Measurements from ENCODE around the gene SF3A1. TPM values are rescaled to one million over a fixed set of nuclear protein-coding genes. Genes with fewer than 3 reads are reported as not detected.

The SF3A1 gene
- total and polyA plus RNA-seq, 2 of the 8 experiments (the other 6 are each of a cell fraction or from before 2014, with no cell fraction given) = 27.8 to 285 TPM

DNA sequence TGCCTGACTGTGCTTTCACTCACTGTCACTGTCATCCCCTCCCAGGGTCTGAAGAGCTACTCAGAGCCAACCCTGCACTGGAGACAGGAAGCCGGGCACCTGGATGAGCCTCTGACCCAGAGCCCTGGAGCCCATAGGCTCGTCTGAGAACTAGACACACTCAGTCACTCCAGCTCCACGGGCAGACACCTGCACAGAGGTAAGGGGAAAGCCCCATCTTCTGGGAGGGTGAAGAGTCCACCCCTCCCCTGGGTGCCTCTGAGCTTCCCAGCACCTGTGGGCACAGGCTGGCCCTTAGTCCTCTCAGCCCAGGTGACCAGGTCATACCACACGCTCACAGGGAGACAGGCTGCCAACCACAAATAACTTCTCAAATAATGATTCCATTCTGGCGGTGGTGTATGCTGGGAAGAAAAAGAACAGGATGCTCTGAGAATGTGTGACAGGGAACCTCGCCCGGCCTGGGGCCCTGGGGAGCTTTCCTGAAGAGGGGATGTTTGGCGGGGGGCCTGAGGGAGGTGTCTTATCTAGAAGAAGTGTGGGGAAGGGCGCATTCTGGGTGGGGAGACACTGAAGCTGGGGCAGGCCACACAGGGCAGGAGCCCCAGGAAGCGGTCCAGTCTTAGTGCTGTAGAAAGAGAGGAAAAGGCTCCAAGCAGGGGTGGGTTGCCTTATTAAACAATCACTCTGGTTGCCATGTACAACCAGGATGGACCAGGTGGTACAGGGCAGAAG, 5.4 kb upstream of the SF3A1 start:
- H4K8ac ChIP-seq (ENCODE audit: extremely low read depth, insufficient read depth, low read length) = no peak overlapping the region
- H3K79me2 ChIP-seq (ENCODE audit: control insufficient read depth in 1 of 2, insufficient read depth in 2 of 2, low read length in 2 of 2) = 0 out of 4 replicates have a peak, but pooled peaks cover 0 to 3% of the 10 kb centered on the region in 2 experiments
- H4K91ac ChIP-seq (replicated peaks; ENCODE audit: insufficient read length, low read length) = peak overlapping the region; percentile 25
- peak overlapping the region in 1 of 2 experiments; percentile 29; a peak in 1 of 4 replicates for H3K4me2 ChIP-seq (ENCODE audit: insufficient read depth in 1 of 2, low read depth in 2 of 2, low read length in 2 of 2)
- H2BK20ac ChIP-seq (ENCODE audit: low read length) = peak overlapping the region; percentile 93; the same call in 1 of the 2 replicates
- 0 out of 2 replicates have a peak overlapping the region, but pooled peaks have one; percentile 48 for H2AK5ac ChIP-seq (ENCODE audit: low read depth, low read length)
- no peak for TF ChIP-seq GTF2F1 (IDR thresholded peaks at IDR 0.05; ENCODE audit: borderline replicate concordance, low read depth, low read length)
- no peak for TF ChIP-seq EGR1 (IDR thresholded peaks at IDR 0.05; ENCODE audit: borderline replicate concordance, low read depth, low read length)
- TF ChIP-seq SIN3A (conservative IDR thresholded peaks at IDR 0.05 in 1 of 2, IDR thresholded peaks at IDR 0.05 in 1 of 2; ENCODE audit: low read depth in 1 of 2, low read length in 2 of 2) = no peak
- no peak for TF ChIP-seq POLR2A (IDR thresholded peaks at IDR 0.05; ENCODE audit: control extremely low read depth in 1 of 2, low read depth in 2 of 2, low read length in 2 of 2)
- TF ChIP-seq, protein P1, sequence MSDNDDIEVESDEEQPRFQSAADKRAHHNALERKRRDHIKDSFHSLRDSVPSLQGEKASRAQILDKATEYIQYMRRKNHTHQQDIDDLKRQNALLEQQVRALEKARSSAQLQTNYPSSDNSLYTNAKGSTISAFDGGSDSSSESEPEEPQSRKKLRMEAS (IDR thresholded peaks at IDR 0.05) = no peak
- no peak for TF ChIP-seq NANOG (IDR thresholded peaks at IDR 0.05; ENCODE audit: insufficient read depth, low read depth, low read length, poor library complexity, severe bottlenecking)
- TF ChIP-seq EP300 (IDR thresholded peaks at IDR 0.05; ENCODE audit: borderline replicate concordance in 1 of 2, low read depth in 2 of 2, low read length in 2 of 2) = no peak
- TF ChIP-seq POU5F1 (IDR thresholded peaks at IDR 0.05; ENCODE audit: low read depth, low read length) = no peak
- TF ChIP-seq FOSL1 (IDR thresholded peaks at IDR 0.05; ENCODE audit: insufficient read depth, low read depth, low read length) = no peak
- no peak for TF ChIP-seq BACH1 (IDR thresholded peaks at IDR 0.05; ENCODE audit: low read length)
- no peak overlapping the region for H3K18ac ChIP-seq (ENCODE audit: extremely low read depth, low read length)
- no peak overlapping the region for H3K56ac ChIP-seq (replicated peaks; ENCODE audit: insufficient read length, low read depth, low read length)
- ChIA-PET CTCF (ENCODE audit: partially characterized antibody) (interaction anchor here (0.7 to 1.6 kb wide), 8 partner anchors 10 to 518 kb away, joined by 3 to 4 read pairs (median 3); partner anchors contain the start of gene SEC14L2), POLR2A (ENCODE audit: partially characterized antibody) (interaction anchor here (1.5 to 11.5 kb wide), 3 partner anchors 8 to 29 kb away, joined by 4 to 129 read pairs (median 5); no protein-coding TSS in a partner anchor)
- H3K79me1 ChIP-seq (ENCODE audit: low read depth, low read length) = peaks cover 6% of the 10 kb centered on the region; the same call in 1 of the 2 replicates
- H2BK15ac ChIP-seq (ENCODE audit: low read length) = peak overlapping the region; percentile 31; the same call in 1 of the 2 replicates
- no peak overlapping the region for H3K4me3 ChIP-seq (ENCODE audit: extremely low read depth in 1 of 4, insufficient read depth in 2 of 4, low read depth in 3 of 4, low read length in 4 of 4)
- peaks cover 0 to 3% (median 1%) of the 10 kb centered on the region in 4 experiments; a peak in 3 of 8 replicates for H3K36me3 ChIP-seq (ENCODE audit: control insufficient read depth in 2 of 4, insufficient read depth in 4 of 4, low read length in 3 of 4)
- H2AFZ ChIP-seq (ENCODE audit: low read length) = no peak overlapping the region
- no peak overlapping the region for H4K5ac ChIP-seq (ENCODE audit: insufficient read length, low read depth, low read length)
- peak overlapping the region; percentile 76 for H2BK5ac ChIP-seq (ENCODE audit: low read depth, low read length)
- no peaks in the 10 kb centered on the region for H3K9me3 ChIP-seq (ENCODE audit: insufficient read depth in 2 of 2, low read depth in 1 of 2, low read length in 1 of 2)
- no peak overlapping the region for H3K14ac ChIP-seq (ENCODE audit: insufficient read length)
- no peak for DNase-seq (ENCODE audit: low read depth in 1 of 2, low spot score in 2 of 2)
- H3K23me2 ChIP-seq (ENCODE audit: low read depth, low read length) = peaks cover 2% of the 10 kb centered on the region; the same call in 1 of the 2 replicates
- no peak for FAIRE-seq
- H3K23ac ChIP-seq (ENCODE audit: insufficient read length) = no peak overlapping the region
- no peak overlapping the region for H3K4ac ChIP-seq (replicated peaks; ENCODE audit: insufficient read length, low read depth, low read length)
- no peak overlapping the region; the same call in 1 of the 2 replicates for H3K27ac ChIP-seq (ENCODE audit: low read depth, low read length)
- no peaks in the 10 kb centered on the region for H3K27me3 ChIP-seq (replicated peaks in 1 of 4; ENCODE audit: control insufficient read depth in 3 of 4, extremely low read depth in 1 of 4, insufficient read depth in 3 of 4, low read length in 3 of 4)
- H3K9ac ChIP-seq (replicated peaks in 1 of 4; ENCODE audit: extremely low read depth in 1 of 4, low read depth in 3 of 4, low read length in 3 of 4) = no peak overlapping the region
- H2BK12ac ChIP-seq (ENCODE audit: low read depth, low read length) = peak overlapping the region; percentile 75; the same call in 1 of the 2 replicates
- peaks cover 0 to 15% (median 11%) of the 10 kb centered on the region in 4 experiments; a peak in 5 of 7 replicates for H3K4me1 ChIP-seq (replicated peaks in 1 of 4; ENCODE audit: control insufficient read depth in 3 of 4, insufficient read depth in 4 of 4, low read length in 3 of 4)
- peak overlapping the region; percentile 7 for H2BK120ac ChIP-seq (replicated peaks; ENCODE audit: low read depth, low read length)
- WGBS, 2 experiments (ENCODE audit: extremely low coverage in 1 of 2, insufficient coverage in 1 of 2, insufficient read length in 1 of 2, insufficient replicate concordance in 2 of 2, low coverage in 1 of 2, low lambda C conversion rate in 2 of 2, missing lambda C conversion rate in 1 of 2) = 78% methylated on average over 8 of the region's 10 CpGs; no CpG with 5 or more reads in 1 of the 2 experiments
- H4K20me1 ChIP-seq (replicated peaks in 1 of 2; ENCODE audit: control insufficient read depth in 1 of 2, insufficient read depth in 2 of 2, low read length in 2 of 2) = no peaks in the 10 kb centered on the region
